ENCODE data around the gene CACNA2D1.

The CACNA2D1 gene

GRCh38 chr7:81929386-81929785, 514.2 kb downstream of the CACNA2D1 start:
- DNase-seq, result peak; percentile 1

- no peak for DNase-seq
Observed at GRCh38 chr7:81926154-81926553, 517.4 kb downstream of the CACNA2D1 start.

- DNase-seq, result no peak
Observed at GRCh38 chr7:81925530-81925929, 518.0 kb downstream of the CACNA2D1 start.

GRCh38 chr7:81924494-81924893, 519.1 kb downstream of the CACNA2D1 start:
- no peak for DNase-seq

DNA sequence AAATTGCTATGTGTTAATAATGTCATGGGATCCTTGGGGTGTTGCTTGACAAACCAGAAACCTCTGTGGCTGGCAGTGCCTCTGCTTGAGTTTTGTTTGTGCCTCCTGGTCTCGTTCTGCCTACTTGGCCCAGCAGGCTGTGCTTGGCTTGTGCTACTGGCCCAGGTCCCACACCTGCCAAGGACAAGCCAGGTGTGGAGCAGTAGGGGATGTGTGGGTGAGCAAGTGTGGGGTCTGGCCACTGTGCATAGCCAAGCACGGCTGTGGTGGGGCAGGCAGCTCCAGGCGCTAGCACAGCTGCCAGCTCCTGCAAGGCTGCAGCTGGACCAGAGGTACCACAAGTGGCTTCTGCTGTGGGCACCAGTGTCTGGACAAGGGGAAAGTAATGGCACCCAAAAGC, 524.1 kb downstream of the CACNA2D1 start:
- DNase-seq, result no peak

GRCh38 chr7:81908220-81908619, 535.4 kb downstream of the CACNA2D1 start:
- DNase-seq, result no peak

- DNase-seq, result no peak
Observed at GRCh38 chr7:81903115-81903514, 540.5 kb downstream of the CACNA2D1 start.

DNA sequence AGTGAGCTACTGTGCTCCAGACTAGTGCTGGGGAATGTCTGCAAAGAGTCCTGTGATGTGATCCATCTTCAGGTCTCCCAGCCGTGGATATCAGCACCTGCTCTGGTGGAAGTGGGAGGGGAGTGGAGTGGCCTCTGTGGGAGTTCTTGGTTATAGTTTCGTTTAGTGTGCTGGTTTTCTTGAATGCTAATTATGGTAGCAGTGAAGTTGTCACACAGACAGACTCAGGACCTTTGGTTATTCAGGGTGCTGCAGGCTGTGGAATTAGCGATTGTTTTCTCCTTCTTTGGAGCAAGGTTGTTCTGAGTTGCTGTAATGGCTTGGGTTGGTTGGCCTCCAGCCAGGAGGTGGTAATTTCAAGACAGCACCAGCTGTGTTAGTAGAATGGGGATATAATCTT, 541.0 kb downstream of the CACNA2D1 start:
- no peak for DNase-seq
